ENCODE measurements around the gene LTBR.
"Not testable (repeated sequence)": the region's sequence is repeated elsewhere in the genome, so short reads cannot be mapped to it uniquely, and the experiment has no call there.

LTBR gene

GRCh38 chr12:6386491-6386890 is 2.5 kb downstream of the LTBR start:
- DNase-seq = no peak

DNA sequence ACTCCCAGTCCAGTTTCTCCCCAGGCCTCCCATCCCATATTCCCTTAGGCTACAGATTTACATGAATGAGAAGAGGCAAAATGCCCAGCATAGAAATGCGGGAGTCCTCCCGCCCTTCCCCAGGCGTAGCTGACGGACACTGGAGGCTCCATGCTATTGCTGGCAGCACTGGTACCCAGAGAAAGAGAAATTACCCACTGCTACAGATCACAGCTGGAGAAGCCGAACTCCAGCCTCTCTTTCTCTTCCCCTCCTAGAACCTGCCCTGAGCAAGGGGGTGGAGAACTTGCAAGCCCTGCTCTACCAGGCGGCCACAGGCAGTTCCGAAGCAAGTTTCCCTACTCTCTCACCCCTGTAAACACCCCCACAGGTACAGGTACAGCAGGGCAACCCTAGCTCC is 3.6 kb downstream of the LTBR start:
- no peak for DNase-seq

GRCh38 chr12:6390084-6390799 is 6.3 kb downstream of the LTBR start:
- DNase-seq = no peak

DNA sequence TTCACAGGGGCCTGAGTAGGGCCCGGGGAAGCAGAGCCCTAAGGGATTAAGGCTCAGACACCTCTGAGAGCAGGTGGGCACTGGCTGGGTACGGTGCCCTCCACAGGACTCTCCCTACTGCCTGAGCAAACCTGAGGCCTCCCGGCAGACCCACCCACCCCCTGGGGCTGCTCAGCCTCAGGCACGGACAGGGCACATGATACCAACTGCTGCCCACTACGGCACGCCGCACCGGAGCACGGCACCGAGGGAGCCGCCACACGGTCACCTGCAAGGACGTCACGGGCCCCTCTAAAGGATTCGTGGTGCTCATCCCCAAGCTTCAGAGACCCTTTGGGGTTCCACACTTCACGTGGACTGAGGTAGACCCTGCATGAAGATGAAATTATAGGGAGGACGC is 7.1 kb downstream of the LTBR start:
- DNase-seq = no peak

- no peak for DNase-seq
Observed at GRCh38 chr12:6392504-6392903, 8.5 kb downstream of the LTBR start.

DNA sequence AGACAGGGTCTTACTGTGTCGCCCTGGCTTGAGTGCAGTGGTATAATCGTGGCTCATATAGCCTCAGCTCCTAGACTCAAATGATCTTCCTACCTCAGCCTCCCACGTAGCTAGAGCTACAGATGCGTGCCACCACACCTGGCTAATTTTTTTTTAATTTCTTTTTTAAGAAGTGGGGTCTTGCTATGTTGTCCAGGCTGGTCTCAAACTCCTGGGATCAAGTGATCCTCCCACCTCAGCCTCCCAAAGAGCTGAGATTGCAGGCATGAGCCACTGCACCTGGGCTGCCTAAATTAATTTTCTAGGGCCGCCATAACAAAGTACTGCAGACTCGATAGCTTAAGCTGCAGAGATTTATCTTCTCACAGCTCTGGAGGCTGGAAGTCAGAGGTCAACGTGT is 9.1 kb downstream of the LTBR start:
- DNase-seq = no peak

GRCh38 chr12:6394398-6394797 is 10.4 kb downstream of the LTBR start:
- DNase-seq = no peak

- no peak for DNase-seq
Observed at GRCh38 chr12:6396031-6396430, 12.1 kb downstream of the LTBR start.

DNA sequence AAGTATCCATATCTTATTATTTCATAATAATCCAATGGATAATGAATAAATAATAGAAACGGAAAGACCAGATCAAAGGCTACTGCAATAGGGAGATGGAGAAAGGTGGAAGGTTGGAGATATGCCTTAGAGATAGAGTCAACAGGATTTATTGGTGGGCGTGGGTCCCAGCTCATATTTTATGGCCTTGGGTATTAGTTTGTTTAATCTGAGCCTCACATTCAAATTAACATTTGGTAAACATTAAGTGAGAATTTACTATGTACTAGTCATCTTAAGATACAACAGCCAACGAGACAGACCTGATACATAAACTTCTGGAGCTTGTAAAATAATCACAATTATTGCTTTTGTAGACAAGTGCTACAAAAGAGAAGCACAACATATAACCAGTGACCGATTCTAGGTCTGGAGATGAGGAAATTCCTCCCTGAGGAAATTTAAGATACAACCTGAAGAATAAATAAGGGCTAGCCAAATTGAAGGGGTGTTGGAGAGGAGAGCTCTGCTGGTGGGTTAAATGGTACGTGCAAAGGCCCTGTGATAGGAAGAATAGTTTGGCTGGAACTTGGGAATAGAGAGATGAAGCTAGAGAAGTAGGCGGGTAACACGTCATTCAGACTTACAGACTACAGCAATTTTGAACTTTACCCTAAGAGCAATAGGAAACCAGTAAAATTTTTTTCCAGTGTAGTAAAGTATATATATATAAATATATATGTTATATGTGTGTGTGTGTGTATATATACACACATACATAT is 16.1 kb downstream of the LTBR start:
- no peak for DNase-seq

DNA sequence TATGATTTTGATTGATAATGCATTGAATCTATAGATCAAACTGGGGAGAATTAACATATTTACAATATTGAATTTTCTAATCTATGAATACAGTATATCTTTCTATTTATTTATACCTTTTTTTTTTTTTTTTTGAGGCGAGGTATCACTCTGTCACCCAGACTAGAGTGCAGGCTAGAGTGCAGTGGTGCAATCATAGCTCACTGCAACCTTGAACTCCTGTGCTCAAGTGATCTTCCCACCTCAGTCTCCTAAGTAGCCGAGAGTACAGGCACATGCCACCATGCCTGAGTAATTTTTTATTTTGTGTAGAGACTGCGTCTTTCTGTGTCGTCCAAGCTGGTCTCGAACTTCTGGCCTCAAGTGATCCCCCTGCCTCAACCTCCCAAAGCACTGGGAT is 20.4 kb downstream of the LTBR start:
- no peak for DNase-seq

GRCh38 chr12:6405963-6406362 is 22.0 kb downstream of the LTBR start:
- DNase-seq = no peak

- peak; percentile 7 for DNase-seq
Observed at GRCh38 chr12:6407236-6407954, 23.4 kb downstream of the LTBR start.

GRCh38 chr12:6416596-6416995 is 32.6 kb downstream of the LTBR start:
- no peak for DNase-seq

GRCh38 chr12:6418796-6419195 is 34.8 kb downstream of the LTBR start:
- DNase-seq = no peak

- no peak for DNase-seq
Observed at GRCh38 chr12:6420364-6420763, 36.4 kb downstream of the LTBR start.

DNA sequence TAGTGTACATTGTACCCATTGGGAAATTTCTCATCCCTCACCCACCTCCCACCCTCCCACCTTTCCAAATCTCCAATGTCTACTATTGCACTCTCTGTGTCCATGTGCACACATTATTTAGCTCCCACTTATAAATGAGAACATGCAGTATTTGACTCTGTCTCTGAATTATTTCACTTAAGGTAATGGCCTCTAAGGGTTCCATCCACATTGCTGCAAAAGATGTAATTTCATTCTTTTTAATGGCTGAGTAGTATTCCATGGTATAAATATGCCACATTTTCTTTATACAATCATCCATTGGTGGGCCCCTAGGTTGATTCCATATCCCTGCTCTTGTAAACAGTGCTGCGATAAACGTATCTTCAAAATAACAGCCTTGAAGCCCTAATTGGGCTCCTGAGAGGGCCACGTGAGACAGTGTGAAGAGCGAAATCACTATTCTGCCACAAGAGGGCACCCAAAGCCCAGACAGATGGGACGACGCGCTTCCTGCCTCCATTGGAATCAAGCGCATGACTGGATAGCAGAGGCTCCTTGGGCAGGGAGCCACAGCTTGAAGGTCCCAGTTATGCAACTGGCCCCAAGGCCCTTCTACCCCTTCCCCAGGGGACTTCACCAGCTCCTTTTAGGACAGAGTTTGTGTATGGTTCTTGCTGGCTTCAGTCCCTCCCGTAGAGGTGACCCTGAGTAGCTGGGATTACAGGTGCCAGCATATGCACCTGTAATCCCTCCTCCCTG is 39.5 kb downstream of the LTBR start:
- peak; percentile 45 for DNase-seq

DNA sequence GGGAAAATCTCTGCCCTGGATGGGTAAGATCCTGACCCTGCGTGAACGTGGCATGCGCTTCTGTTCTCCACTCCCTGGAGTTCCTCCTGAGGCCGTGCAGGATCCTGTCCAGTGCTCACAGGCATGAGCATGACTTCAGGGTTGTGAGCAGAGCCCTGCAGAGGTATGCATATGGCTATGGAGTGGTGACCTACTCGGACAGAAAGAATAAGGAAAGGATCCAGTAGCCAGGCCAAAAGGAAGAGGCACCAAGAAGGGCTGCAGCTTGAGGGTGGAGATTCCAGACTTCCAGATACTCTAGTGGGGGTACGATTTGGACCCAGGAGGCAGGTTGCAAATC is 40.0 kb downstream of the LTBR start:
- DNase-seq = no peak

- no peak for DNase-seq
Observed at GRCh38 chr12:6424866-6425265, 40.9 kb downstream of the LTBR start.

- no peak for DNase-seq
Observed at GRCh38 chr12:6425590-6426531, 41.9 kb downstream of the LTBR start.

DNA sequence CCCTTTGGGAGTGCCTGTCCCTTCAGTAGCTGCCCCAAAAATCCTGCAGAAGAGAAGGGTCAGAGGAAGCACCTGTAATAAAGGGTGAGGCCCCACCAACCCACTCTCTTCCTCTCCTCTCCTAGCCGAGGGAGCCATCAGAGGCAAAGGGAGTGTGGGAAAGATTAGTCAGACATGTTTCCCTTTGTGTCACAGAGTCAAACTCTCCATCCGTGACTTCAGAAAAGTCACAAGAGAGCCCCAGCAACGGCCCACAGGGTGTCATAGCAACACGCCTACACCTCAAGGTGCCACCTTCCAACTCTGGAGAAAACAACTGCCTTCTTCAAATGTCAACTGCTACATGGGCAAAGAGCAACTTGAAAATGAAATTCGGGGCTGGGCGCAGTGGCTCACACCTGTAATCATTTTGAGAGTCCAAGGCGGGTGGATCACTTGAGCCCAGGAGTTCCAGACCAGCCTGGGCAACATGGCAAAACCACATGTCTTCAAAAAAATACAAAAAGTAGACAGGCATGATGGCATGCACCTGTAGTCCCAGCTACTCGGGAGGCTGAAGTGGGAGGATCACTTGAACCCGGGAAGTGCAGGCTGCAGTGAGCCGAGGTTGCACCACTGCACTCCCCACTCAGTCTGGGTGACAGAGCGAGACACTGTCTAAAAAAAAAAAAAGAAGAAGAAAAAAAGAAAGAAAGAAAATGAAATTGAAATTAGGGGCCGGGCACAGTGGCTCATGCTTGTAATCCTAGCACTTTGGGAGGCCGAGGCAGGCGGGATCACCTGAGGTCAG is 43.1 kb downstream of the LTBR start:
- DNase-seq = no peak

DNA sequence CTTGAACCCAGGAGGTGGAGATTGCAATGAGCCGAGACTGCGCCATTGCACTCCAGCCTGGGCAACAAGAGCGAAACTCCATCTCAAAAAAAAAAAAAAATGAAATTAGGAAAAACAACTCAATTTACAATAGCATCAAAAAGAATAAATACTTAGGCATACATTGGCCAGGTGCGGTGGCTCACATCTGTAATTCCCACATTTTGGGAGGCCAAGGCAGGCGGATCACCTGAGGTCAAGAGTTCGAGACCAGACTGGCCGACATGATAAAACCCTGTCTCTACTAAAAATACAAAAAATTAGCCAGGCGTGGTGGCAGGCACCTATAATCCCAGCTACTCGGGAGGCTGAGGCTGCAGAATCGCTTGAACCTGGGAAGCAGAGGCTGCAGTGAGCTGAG is 43.8 kb downstream of the LTBR start:
- not testable (repeated sequence) for DNase-seq

Data from NCI-H748 treated with DMSO at 0.1 percent for 48 hours (cell line).